ENCODE data around the gene TMTC3.
A peak's percentile ranks its signal among the peaks of the same experiment; 100 is the strongest.
"Not testable (repeated sequence)": the region's sequence is repeated elsewhere in the genome, so short reads cannot be mapped to it uniquely, and the experiment has no call there.

The TMTC3 gene

DNA sequence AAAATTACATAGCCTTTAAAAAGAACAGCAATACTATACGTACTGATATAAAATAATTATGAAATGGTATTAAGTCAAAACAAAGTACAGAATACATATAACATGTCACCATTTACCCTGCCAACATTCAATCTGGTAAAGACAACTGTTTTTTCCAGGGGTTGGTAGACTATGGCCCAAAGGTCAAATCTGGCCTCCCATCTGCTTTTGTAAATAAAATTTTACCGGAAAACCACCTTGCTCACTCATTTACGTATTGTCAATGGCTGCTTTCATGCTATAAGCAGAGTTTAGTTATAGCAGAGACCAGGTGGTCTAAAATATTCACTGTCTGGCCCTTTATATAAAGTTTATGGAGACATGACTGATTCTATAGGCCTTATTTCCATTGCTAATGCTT lies 14.3 kb upstream of the TMTC3 start:
- Histone ChIP-seq H3K4me3 (IDR thresholded peaks at IDR 0.05; ENCODE audit: insufficient read depth, low read depth, low read length) (no peak overlapping the region), H3K4me1 (ENCODE audit: low read depth, poor library complexity, severe bottlenecking) (peaks cover 12% of the 10 kb centered on the region), H3K79me2 (ENCODE audit: insufficient read depth, low read depth) (no peaks in the 10 kb centered on the region), H3K27ac (no peak overlapping the region), H2AFZ (ENCODE audit: low read depth) (no peak overlapping the region), H4K20me1 (ENCODE audit: insufficient read depth) (no peaks in the 10 kb centered on the region), H3K4me2 (no peak overlapping the region), H3K36me3 (ENCODE audit: insufficient read depth) (no peaks in the 10 kb centered on the region; the same call in 1 of the 2 replicates), H3K9ac (no peak overlapping the region), H3K27me3 (ENCODE audit: insufficient read depth, low read depth) (no peaks in the 10 kb centered on the region)
- TF ChIP-seq, protein P1, sequence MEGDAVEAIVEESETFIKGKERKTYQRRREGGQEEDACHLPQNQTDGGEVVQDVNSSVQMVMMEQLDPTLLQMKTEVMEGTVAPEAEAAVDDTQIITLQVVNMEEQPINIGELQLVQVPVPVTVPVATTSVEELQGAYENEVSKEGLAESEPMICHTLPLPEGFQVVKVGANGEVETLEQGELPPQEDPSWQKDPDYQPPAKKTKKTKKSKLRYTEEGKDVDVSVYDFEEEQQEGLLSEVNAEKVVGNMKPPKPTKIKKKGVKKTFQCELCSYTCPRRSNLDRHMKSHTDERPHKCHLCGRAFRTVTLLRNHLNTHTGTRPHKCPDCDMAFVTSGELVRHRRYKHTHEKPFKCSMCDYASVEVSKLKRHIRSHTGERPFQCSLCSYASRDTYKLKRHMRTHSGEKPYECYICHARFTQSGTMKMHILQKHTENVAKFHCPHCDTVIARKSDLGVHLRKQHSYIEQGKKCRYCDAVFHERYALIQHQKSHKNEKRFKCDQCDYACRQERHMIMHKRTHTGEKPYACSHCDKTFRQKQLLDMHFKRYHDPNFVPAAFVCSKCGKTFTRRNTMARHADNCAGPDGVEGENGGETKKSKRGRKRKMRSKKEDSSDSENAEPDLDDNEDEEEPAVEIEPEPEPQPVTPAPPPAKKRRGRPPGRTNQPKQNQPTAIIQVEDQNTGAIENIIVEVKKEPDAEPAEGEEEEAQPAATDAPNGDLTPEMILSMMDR (conservative IDR thresholded peaks at IDR 0.05; ENCODE audit: low read depth, low read length) = no peak

DNA sequence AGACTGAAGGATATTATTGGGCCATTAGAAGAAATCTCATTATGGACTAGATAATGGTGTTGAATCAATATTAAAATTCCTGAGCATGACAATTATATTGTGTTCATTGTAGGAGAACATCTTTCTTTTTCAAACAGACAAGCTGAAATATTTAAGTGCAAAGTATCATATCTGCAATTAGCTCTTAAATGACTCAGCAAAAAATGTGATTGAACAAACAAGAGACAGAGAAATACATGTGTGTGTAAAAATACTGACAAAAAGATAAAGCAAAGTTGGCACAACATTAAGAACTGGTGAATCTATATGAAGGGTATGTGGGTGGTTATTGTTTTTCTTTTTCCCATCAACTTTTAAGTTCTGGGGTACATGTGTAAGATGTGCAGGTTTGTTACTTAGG lies 9.7 kb upstream of the TMTC3 start:
- Histone ChIP-seq H3K4me1 (ENCODE audit: low read depth, poor library complexity, severe bottlenecking) (peaks cover 13% of the 10 kb centered on the region), H3K27me3 (ENCODE audit: insufficient read depth, low read depth) (no peaks in the 10 kb centered on the region), H3K4me2 (no peak overlapping the region), H2AFZ (ENCODE audit: low read depth) (no peak overlapping the region), H3K4me3 (IDR thresholded peaks at IDR 0.05; ENCODE audit: insufficient read depth, low read depth, low read length) (no peak overlapping the region), H3K9ac (no peak overlapping the region), H3K27ac (no peak overlapping the region), H3K36me3 (ENCODE audit: insufficient read depth) (no peaks in the 10 kb centered on the region; the same call in 1 of the 2 replicates), H4K20me1 (ENCODE audit: insufficient read depth) (no peaks in the 10 kb centered on the region), H3K79me2 (ENCODE audit: insufficient read depth, low read depth) (no peaks in the 10 kb centered on the region)
- TF ChIP-seq, protein P1 (conservative IDR thresholded peaks at IDR 0.05; ENCODE audit: low read depth, low read length) = no peak

DNA sequence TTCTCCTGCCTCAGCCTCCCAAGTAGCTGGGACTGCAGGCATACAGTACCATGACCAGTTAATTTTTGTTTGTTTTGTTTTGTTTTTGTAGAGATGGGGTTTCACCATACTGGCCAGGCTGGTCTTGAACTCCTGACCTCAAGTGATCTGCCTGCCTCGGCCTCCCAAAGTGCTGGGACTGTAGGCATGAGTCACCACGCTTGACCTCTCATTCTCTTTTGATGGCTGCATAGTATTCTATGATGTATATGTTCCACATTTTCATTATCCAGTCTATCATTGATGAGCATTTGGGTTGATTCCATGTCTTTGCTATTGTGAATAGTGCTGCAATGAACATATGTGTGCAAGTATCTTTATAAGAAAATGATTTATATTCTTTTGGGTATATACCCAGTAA lies 8.9 kb upstream of the TMTC3 start:
- not testable (repeated sequence) for H4K20me1 ChIP-seq (ENCODE audit: insufficient read depth); H3K4me3 ChIP-seq (IDR thresholded peaks at IDR 0.05; ENCODE audit: insufficient read depth, low read depth, low read length); H3K79me2 ChIP-seq (ENCODE audit: insufficient read depth, low read depth); H3K27me3 ChIP-seq (ENCODE audit: insufficient read depth, low read depth); H2AFZ ChIP-seq (ENCODE audit: low read depth); H3K27ac ChIP-seq; H3K36me3 ChIP-seq (ENCODE audit: insufficient read depth); H3K4me2 ChIP-seq; H3K9ac ChIP-seq
- H3K4me1 ChIP-seq (ENCODE audit: low read depth, poor library complexity, severe bottlenecking) = peaks cover 13% of the 10 kb centered on the region

DNA sequence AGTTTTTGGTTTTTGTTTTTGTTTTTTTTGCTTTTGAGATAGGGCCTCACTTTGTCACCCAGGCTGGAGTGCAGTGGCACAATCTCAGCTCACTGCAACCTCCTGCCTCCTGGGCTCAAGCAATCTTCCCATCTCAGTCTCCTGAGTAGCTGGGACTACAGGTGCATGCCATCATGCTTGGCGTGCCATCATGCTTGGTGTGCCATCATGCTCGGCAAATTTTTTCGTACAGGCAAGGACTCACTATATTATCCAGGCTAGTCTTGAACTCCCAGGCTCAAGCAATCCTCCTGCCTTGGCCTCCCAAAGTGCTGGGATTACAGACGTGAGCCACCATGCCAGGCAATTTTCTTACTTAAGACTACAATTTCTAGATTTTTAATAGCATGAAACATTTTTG lies 2.4 kb upstream of the TMTC3 start:
- H4K20me1 ChIP-seq (ENCODE audit: insufficient read depth); H3K27me3 ChIP-seq (ENCODE audit: insufficient read depth, low read depth); H3K9ac ChIP-seq; H2AFZ ChIP-seq (ENCODE audit: low read depth); H3K4me3 ChIP-seq (IDR thresholded peaks at IDR 0.05; ENCODE audit: insufficient read depth, low read depth, low read length); H3K27ac ChIP-seq; H3K4me2 ChIP-seq; H3K36me3 ChIP-seq (ENCODE audit: insufficient read depth): not testable (repeated sequence)
- Histone ChIP-seq H3K4me1 (ENCODE audit: low read depth, poor library complexity, severe bottlenecking) (peaks cover 23% of the 10 kb centered on the region), H3K79me2 (ENCODE audit: insufficient read depth, low read depth) (peaks cover 18% of the 10 kb centered on the region; the same call in 1 of the 2 replicates)

DNA sequence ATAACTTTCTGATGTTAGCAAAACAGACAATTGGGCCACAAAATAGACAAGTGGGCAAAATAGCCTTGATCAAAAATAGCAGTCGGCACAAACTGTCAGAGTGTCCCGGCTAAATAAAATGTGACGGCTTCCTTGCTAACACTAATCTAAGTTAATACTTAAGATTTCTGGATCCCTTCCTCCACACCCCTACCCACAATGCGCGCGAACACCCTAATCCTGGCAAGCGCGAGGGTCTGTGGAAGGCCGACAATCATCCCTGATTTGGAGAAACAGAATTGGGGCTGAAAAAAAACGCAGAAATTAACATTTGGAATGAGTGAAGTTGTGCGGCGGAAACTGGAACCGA lies 708 bp upstream of the TMTC3 start:
- TF ChIP-seq, protein P1 (conservative IDR thresholded peaks at IDR 0.05; ENCODE audit: low read depth, low read length) = no peak
- no peaks in the 10 kb centered on the region for H3K36me3 ChIP-seq (ENCODE audit: insufficient read depth)
- H3K9ac ChIP-seq = peak overlapping the region; percentile 63

More for the DNA sequence above, 708 bp upstream of the TMTC3 start:
- Histone ChIP-seq H3K27ac (peak overlapping the region; percentile 64), H3K27me3 (ENCODE audit: insufficient read depth, low read depth) (no peaks in the 10 kb centered on the region), H4K20me1 (ENCODE audit: insufficient read depth) (no peaks in the 10 kb centered on the region), H3K4me1 (ENCODE audit: low read depth, poor library complexity, severe bottlenecking) (peaks cover 28% of the 10 kb centered on the region), H2AFZ (ENCODE audit: low read depth) (peak overlapping the region; percentile 64), H3K4me2 (peak overlapping the region; percentile 90), H3K4me3 (IDR thresholded peaks at IDR 0.05; ENCODE audit: insufficient read depth, low read depth, low read length) (no peak overlapping the region), H3K79me2 (ENCODE audit: insufficient read depth, low read depth) (peaks cover 21% of the 10 kb centered on the region; the same call in 1 of the 2 replicates)

All from KMS-11 (cell line).